NOMO-1 (cell line): ENCODE data around the gene APBB1IP.
"Not testable (repeated sequence)": the region's sequence is repeated elsewhere in the genome, so short reads cannot be mapped to it uniquely, and the experiment has no call there.

Experiments
- DNase-seq, 2 experiments: peaks; one replicate each; lab custom pipeline; 2025; ENCODE audit not compliant: unreplicated experiment in 2 of 2; lab: John Stamatoyannopoulos, UW

The APBB1IP gene

GRCh38 chr10:26550774-26551526 lies 112.8 kb downstream of the APBB1IP start:
- DNase-seq, result no peak

- DNase-seq, result no peak
These were observed 116.1 kb downstream of the APBB1IP start for GRCh38 chr10:26554246-26554645.

DNA sequence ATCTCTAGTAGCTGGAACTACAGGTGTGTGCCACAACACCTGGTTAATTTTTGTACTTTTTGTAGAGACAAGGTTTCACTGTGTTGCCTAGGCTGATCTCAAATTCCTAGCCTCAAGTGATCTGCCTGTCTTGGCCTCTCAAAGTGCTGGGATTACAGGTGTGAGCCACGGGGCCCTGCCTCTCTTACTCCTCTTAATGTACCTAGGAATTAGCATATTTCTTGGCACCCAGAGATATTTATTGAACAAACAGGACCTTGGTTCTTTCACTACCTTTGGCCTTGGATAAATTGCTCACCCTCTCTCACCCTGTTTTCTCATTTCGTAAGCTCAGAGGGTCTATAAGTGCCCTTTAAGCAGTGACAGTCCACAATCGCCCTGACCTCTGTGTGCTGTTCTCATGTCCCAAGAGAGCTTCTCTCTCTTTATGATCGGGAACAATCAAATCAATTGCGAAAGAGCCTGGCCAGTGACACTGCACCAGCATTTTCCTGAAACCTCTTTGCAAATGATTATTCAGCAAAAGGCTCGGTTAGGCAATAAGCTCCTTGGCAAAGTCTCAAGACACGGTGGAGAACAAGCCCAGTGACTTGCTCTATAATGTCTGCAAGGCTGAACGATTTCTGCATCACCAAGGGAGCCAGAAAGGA lies 117.7 kb downstream of the APBB1IP start:
- DNase-seq, result peak; percentile 74 to 86

DNA sequence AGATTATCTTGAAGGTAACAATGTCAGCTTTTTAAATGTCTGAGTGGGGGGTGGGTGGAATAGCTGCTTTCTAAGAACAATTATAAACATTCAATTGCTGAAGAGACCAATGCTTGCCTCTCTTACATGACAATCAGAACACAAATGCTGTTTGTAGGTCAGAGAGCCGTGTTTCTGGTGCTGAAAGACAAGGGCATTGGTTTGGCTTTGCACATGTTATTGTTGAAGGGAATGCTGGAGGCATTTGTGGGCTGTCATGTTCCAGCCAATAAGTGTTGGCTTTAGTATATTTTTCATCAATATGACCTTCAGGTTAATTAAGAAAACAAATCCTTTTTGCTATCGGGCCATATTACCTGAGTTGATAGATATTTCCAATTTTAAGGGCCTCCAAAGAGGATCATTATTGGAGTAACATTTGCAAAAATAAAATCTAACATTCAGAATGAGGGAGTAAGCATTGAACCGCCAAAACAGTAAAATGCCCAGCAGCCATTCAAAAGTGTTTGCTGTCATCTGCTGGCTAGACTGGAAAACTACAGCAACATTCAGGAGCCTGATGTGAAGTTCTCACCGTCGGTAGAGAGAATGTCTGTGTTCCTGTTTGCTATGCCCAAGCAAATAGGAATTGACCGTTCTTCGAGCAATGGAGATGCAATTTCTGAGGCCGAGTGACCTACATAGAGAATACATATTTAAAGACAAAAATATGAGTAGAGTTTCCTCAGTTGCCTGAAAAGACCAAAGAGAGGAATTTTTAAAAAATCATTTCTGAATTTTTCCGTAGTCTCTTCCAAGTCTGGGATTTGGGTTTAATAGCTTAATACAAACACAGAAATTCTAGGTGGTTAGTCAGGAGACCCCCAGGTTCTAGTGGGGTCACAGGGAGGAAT lies 118.9 kb downstream of the APBB1IP start:
- peak; percentile 46 to 63 for DNase-seq

GRCh38 chr10:26557641-26558014 lies 119.5 kb downstream of the APBB1IP start:
- no peak for DNase-seq

GRCh38 chr10:26566525-26567350 lies 128.6 kb downstream of the APBB1IP start:
- DNase-seq, result no peak

DNA sequence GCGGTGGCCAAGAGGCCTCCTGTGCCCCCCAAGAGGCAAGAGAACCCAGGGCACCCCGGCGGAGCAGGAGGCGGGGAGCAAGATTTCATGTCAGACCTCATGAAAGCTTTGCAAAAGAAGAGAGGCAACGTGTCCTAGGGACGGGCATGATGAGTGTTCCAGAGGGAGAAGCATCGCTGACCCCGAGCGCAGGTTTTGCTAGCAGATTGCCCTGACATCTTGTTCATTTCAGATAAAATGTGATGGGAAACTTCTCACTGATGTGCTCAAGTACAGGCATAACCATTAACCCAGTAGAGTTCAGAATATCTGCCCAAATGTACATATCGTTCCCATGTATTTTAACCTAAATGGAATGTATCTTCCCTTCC lies 129.2 kb downstream of the APBB1IP start:
- DNase-seq, result no peak

GRCh38 chr10:26571655-26572054 lies 133.5 kb downstream of the APBB1IP start:
- DNase-seq, result peak in 1 of 2 experiments; percentile 42

DNA sequence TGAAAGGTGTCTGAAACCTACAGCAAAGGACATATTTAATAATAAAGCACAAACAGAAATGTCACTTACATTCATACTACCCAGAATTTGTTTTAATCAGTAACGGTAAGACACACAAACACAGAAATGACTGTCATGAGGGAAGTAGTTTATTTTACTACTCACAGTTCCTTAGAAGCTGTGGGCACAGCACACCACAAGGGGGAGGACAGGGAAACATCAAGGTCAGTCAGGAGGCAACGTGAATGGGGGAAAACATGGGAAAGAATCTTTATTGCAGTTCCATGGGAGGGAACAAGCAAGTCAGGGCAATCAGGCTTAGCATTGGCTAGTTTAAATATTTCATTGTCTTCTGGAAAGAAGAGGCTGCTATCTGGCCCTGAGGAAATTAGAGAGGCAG lies 135.5 kb downstream of the APBB1IP start:
- DNase-seq, result no peak

DNA sequence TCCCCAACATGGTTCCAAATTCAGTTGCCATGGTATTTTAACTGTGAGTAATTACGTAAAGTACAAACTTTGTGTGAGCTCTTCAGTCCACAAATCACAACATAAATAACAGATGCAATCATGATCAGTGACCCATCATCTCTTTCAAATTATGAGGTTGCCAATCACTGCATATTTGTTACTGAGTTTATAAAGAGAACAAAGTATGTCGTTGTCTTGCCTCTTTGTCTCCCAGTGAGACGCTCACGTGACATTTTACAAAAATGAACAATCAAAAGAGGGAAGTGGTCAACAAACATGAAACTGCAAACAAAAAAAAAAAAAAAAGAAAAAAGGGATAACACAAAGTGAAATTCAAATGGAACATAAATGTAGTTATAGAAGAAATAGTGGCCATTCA lies 136.6 kb downstream of the APBB1IP start:
- DNase-seq, result peak; percentile 47 to 86

- DNase-seq, result not testable (repeated sequence)
These were observed 140.2 kb downstream of the APBB1IP start for GRCh38 chr10:26578371-26578770.

DNA sequence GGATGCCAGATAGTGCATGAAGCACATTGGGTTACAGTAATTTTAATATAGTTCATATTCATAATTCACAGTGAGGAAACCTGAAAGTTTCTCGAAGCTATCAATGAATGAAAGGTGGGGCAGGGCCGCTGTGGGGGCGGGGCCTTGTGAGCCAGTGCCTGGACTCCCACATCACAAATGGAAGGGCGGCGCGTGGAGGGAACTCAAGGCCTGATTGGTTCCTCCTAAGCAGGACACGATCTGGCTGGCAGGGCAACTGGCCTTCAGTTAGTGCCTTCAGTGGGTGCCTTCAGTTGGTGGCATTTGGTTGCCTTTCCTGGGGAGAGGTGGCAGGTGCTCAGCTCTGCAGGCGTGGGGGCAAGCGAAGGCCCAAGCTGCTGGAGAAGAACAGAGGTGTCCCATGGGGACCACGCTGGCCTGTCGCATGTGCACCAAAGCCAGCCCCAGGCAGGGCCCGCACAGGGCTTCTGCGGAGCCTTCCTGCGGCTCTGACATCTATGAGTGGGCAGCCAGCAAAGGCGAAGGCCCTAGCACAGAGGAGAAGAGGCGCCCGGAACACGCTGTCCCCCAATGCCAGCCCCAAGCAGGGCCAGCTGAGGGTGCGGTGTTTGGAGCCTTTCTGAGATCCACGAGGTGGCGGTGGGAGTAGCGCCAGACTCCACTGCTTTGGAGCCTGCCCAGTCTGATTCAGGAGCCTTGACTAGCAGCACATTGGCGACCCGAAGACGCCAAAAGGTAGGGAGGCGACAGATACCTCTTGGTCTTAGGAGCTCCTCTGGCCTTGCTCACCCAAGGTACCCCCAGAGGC lies 141.3 kb downstream of the APBB1IP start:
- DNase-seq, result no peak

DNA sequence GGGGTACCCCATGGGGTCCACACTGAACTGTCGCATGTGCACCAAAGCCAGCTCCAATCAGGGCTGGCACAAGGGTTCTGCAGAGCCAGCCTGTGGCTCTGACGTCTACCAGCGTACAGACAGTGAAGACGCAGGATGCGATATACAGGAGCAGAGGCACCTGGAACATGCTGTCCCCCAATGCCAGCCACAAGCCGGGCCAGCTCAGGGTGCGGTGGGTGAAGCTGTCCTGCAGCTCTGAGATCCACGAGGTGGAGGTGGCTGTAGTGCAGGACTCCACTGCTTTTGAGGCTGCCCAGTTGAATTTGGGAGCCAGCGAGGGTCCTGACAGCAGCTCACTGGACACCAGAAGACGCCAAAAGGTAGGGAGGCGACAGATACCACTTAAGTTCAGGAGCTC lies 148.1 kb downstream of the APBB1IP start:
- DNase-seq, result no peak

- DNase-seq, result no peak
These were observed 150.5 kb downstream of the APBB1IP start for GRCh38 chr10:26588611-26589010.

- DNase-seq, result not testable (repeated sequence)
These were observed 151.7 kb downstream of the APBB1IP start for GRCh38 chr10:26589813-26590212.

GRCh38 chr10:26593896-26594295 lies 155.8 kb downstream of the APBB1IP start:
- no peak for DNase-seq

GRCh38 chr10:26603283-26603682 lies 165.1 kb downstream of the APBB1IP start:
- not testable (repeated sequence) for DNase-seq

DNA sequence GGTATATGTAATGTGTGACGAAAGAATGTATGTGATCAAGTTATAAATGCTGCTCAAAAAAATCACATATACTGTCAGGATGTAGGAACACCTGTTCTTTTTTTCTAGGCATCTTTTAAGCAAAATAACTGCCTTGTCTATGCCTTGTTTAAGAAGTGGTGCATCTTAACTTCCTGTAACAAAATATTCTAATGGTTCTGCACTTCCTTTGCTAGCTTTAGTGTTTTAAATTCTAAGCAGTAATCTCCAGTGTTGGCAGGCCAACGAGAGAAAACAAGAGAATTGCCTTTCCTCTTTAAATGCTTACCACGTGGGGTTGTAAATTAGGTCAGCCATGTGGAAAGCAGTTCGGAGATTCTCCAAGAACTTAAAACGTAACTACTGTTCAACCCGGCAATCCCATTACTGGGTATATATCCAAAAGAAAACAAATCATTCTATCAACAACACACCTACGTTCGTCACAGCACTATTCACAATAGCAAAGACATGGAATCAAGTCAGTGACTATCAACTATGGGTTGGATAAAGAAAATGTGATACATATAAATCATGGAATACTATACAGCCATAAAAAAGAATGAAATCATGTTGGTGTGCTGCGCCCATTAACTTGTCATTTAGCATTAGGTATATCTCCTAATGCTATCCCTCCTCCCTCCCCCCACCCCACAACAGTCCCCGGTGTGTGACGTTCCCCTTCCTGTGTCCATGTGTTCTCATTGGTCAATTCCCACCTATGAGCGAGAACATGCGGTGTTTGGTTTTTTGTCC lies 166.4 kb downstream of the APBB1IP start:
- DNase-seq, result not testable (repeated sequence)

GRCh38 chr10:26606389-26606877 lies 168.3 kb downstream of the APBB1IP start:
- not testable (repeated sequence) for DNase-seq
